ENCODE measurements around the gene ATP8B3. TPM values are rescaled to one million over a fixed set of nuclear protein-coding genes. Genes with fewer than 3 reads are reported as not detected.

The ATP8B3 gene
- total RNA-seq, 1 donor from 2014 or later, result 0.64 TPM

GRCh38 chr19:1829958-1830357 lies 17.9 kb upstream of the ATP8B3 start:
- Histone ChIP-seq H3K36me3 (peaks cover 23% of the 10 kb centered on the region), H3K4me3 (no peak overlapping the region), H3K9me3 (no peaks in the 10 kb centered on the region), H3K27me3 (no peaks in the 10 kb centered on the region), H3K4me1 (peaks cover 6% of the 10 kb centered on the region), H3K27ac (no peak overlapping the region)
- DNase-seq (no peak), ATAC-seq (no peak)
- intact Hi-C loops (cut with DNase I), result no loop called here
- TF ChIP-seq, protein P1, sequence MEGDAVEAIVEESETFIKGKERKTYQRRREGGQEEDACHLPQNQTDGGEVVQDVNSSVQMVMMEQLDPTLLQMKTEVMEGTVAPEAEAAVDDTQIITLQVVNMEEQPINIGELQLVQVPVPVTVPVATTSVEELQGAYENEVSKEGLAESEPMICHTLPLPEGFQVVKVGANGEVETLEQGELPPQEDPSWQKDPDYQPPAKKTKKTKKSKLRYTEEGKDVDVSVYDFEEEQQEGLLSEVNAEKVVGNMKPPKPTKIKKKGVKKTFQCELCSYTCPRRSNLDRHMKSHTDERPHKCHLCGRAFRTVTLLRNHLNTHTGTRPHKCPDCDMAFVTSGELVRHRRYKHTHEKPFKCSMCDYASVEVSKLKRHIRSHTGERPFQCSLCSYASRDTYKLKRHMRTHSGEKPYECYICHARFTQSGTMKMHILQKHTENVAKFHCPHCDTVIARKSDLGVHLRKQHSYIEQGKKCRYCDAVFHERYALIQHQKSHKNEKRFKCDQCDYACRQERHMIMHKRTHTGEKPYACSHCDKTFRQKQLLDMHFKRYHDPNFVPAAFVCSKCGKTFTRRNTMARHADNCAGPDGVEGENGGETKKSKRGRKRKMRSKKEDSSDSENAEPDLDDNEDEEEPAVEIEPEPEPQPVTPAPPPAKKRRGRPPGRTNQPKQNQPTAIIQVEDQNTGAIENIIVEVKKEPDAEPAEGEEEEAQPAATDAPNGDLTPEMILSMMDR (IDR thresholded peaks at IDR 0.05), result no peak

DNA sequence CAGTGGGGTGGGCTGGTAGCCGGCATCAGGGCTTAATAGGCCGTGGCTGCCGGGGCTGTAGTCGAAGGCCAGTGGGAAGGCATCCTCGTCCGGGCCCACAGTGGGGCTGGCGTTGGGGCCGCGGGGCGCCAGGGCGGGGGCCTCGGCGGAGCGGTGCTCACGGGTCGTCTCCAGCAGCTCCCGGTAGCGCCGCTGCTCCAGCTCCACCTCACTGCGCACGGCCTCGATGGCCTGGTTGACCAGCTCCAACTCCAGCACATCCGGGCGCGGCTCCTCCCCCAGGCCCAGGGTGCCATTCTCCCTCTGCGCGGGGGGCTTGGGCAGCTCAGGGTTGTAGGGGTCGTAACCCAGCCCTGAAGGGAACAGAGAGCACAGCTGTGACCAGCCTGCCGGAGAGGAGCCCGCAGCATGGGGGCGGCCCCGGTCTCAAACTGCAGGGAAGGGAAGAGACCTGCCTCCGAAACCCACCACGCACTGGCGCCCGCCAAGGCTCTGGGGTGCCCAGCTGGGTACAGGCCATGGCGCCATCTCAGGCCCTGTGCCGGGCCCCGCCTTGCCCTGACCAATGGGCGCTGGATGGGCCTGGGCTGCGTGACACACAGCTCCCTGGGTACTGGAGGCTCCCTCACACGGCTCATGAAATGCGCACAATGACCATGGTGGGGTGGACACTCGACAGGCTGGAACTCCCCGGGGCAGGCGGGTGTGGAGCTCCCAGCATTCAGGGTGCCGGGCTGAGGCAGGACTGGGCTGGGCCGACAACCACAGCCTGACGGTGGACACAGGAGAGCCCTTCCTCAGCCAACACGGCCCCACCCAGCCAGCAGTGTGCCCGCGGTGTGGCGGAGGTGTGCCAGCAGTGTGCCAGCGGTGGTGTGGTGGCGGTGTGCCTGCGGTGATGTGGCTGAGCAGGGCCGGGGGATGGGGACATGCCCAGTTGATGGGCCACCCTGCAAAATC lies 16.5 kb upstream of the ATP8B3 start:
- peaks cover 4% of the 10 kb centered on the region for H3K4me1 ChIP-seq
- TF ChIP-seq, protein P1 (IDR thresholded peaks at IDR 0.05), result no peak
- peaks cover 35% of the 10 kb centered on the region for H3K36me3 ChIP-seq
- no peak for ATAC-seq
- intact Hi-C loops (cut with DNase I), result no loop called here
- no peak for DNase-seq
- no peaks in the 10 kb centered on the region for H3K27me3 ChIP-seq
- H3K4me3 ChIP-seq, result no peak overlapping the region
- no peaks in the 10 kb centered on the region for H3K9me3 ChIP-seq
- no peak overlapping the region for H3K27ac ChIP-seq

GRCh38 chr19:1827566-1828278 lies 15.6 kb upstream of the ATP8B3 start:
- no peaks in the 10 kb centered on the region for H3K9me3 ChIP-seq
- intact Hi-C loops (cut with DNase I), result no loop called here
- DNase-seq (no peak), ATAC-seq (no peak)
- no peaks in the 10 kb centered on the region for H3K27me3 ChIP-seq
- no peaks in the 10 kb centered on the region for H3K4me1 ChIP-seq
- no peak overlapping the region for H3K27ac ChIP-seq
- peaks cover 43% of the 10 kb centered on the region for H3K36me3 ChIP-seq
- TF ChIP-seq, protein P1 (IDR thresholded peaks at IDR 0.05), result no peak
- H3K4me3 ChIP-seq, result no peak overlapping the region

DNA sequence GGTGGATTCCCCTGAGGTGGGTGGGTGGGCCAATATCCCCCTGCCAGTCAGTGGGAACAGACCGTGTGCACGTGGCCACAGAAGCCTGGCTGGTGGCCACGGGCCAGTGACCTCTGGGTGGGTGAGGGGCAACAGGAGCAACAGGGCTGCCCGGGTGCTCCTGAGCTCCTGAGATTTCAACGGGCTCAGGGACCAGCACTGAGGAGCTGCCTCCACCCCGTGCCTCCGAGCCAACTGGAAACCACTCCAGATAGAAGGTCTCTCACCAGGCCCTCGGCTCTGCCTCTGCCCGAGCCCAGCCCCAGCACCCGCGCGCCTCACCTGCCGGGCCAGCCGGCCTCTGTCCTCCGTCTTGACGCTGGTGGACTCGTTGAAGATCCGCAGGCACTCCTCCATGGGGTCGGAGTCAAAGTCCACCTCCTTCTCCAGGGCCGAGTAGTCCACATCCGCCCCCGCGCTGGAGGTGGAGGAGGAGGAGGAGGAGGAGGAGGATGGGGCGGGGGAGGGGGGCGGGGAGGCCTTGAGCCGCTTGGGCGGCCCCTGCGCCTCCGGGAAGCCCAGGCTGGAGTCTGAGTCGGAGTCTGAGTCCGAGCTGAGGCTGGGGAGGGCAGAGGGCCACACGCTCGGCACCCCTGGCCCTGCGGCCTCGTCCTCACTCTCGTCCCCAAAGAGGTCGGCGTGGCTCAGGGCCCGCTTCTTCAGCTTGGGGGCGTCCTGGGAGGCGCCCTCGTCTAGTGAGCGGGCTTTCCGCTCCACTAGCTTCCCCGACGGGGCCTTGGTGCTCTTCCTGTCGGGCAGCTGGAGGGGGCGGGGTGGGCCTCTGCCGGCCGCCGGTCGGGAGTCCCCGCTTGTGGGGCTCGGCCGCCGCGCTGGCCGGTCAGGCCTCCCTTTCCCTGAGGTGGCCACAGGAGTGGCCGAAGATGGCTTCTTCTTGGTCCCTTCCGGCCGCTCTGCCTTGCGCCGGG lies 14.8 kb upstream of the ATP8B3 start:
- no peaks in the 10 kb centered on the region for H3K9me3 ChIP-seq
- no peak overlapping the region for H3K27ac ChIP-seq
- no peak overlapping the region for H3K4me3 ChIP-seq
- no peak for DNase-seq
- no peaks in the 10 kb centered on the region for H3K27me3 ChIP-seq
- intact Hi-C loops (cut with DNase I), result no loop called here
- H3K36me3 ChIP-seq, result peaks cover 52% of the 10 kb centered on the region
- no peak for ATAC-seq
- H3K4me1 ChIP-seq, result no peaks in the 10 kb centered on the region
- TF ChIP-seq, protein P1 (IDR thresholded peaks at IDR 0.05), result no peak

GRCh38 chr19:1825909-1826556 lies 14.0 kb upstream of the ATP8B3 start:
- no peak overlapping the region for H3K27ac ChIP-seq
- H3K9me3 ChIP-seq, result no peaks in the 10 kb centered on the region
- peaks cover 58% of the 10 kb centered on the region for H3K36me3 ChIP-seq
- intact Hi-C loops (cut with DNase I), result no loop called here
- ATAC-seq (peak; percentile 80), DNase-seq (peak; percentile 85)
- no peaks in the 10 kb centered on the region for H3K4me1 ChIP-seq
- no peak overlapping the region for H3K4me3 ChIP-seq
- TF ChIP-seq, protein P1 (IDR thresholded peaks at IDR 0.05), result peak; percentile 86
- H3K27me3 ChIP-seq, result no peaks in the 10 kb centered on the region

Data from upper lobe of right lung (tissue), 1 donor.